NT2/D1 (cell line): Measurements from ENCODE around the gene LRRC4B.
"Not testable (repeated sequence)": the region's sequence is repeated elsewhere in the genome, so short reads cannot be mapped to it uniquely, and the experiment has no call there.

Source experiments
- SUZ12 ChIP-seq: IDR thresholded peaks from 2 replicates; pipeline ENCODE4 v1.6.1; 2011; ENCODE audit not compliant: insufficient read length, insufficient read depth; ENCODE audit errors: extremely low read depth
- YY1 ChIP-seq: IDR thresholded peaks from 2 replicates; pipeline ENCODE4 v1.6.1; 2011; ENCODE audit not compliant: insufficient read length, insufficient read depth

- TF ChIP-seq YY1, SUZ12: not testable (repeated sequence)
These were observed 94.9 kb downstream of the LRRC4B start for GRCh38 chr19:50473336-50473735.
